HepG2 (cell line): ENCODE results near the gene SARNP. TPM values are rescaled to one million over a fixed set of nuclear protein-coding genes. Genes with fewer than 3 reads are reported as not detected.

Source experiments
- FOXO1 ChIP-seq: sonication (generic); formaldehyde crosslinking; IDR thresholded peaks from 2 replicates; pipeline ENCODE4 v1.4.0; 2020; ENCODE audit warnings: missing genetic modification reagents
- KDM4B ChIP-seq: sonication (generic); formaldehyde crosslinking; IDR thresholded peaks from 2 replicates; pipeline ENCODE4 v1.4.0; 2020; ENCODE audit warnings: missing genetic modification reagents
- MZF1 ChIP-seq: sonication (generic); formaldehyde crosslinking; IDR thresholded peaks from 2 replicates; pipeline ENCODE4 v1.8.1; 2023; ENCODE audit warnings: mild to moderate bottlenecking, missing genetic modification reagents, borderline replicate concordance
- NRL ChIP-seq: sonication (generic); formaldehyde crosslinking; IDR thresholded peaks from 2 replicates; pipeline ENCODE4 v1.5.0; 2020; ENCODE audit warnings: missing genetic modification reagents, mild to moderate bottlenecking, moderate library complexity, borderline replicate concordance
- PAX8 ChIP-seq: sonication (generic); formaldehyde crosslinking; IDR thresholded peaks from 2 replicates; pipeline ENCODE4 v1.8.0; 2022; ENCODE audit warnings: mild to moderate bottlenecking, missing genetic modification reagents, borderline replicate concordance
- RAD21 ChIP-seq: fragments of 450-650 bp; formaldehyde crosslinking; IDR thresholded peaks from 2 replicates; pipeline ENCODE4 v1.5.0; 2020; ENCODE audit warnings: mild to moderate bottlenecking
- SNRNP70 ChIP-seq: fragments of 200-400 bp; formaldehyde crosslinking; IDR thresholded peaks from 2 replicates; pipeline ENCODE4 v1.6.1; 2017; ENCODE audit warnings: mild to moderate bottlenecking, low read depth, low read length, moderate library complexity
- ZNF17 ChIP-seq: sonication (generic); formaldehyde crosslinking; IDR thresholded peaks from 2 replicates; pipeline ENCODE4 v1.5.0; 2020; ENCODE audit warnings: mild to moderate bottlenecking, missing genetic modification reagents
- ZNF510 ChIP-seq: sonication (generic); formaldehyde crosslinking; IDR thresholded peaks from 2 replicates; pipeline ENCODE4 v1.4.0; 2020; ENCODE audit warnings: low read depth, mild to moderate bottlenecking, missing genetic modification reagents
- ZNF709 ChIP-seq: sonication (generic); formaldehyde crosslinking; IDR thresholded peaks from 2 replicates; pipeline ENCODE4 v1.5.0; 2020; ENCODE audit warnings: mild to moderate bottlenecking, missing genetic modification reagents
- ZNF766 ChIP-seq: sonication (generic); formaldehyde crosslinking; IDR thresholded peaks from 2 replicates; pipeline ENCODE4 v1.5.0; 2020; ENCODE audit warnings: missing genetic modification reagents, borderline replicate concordance
- polyA plus RNA-seq, 8 experiments: library from polyadenylated mRNA; depleted of rRNA in 3 of 8; stranded (reverse) in 7 of 8; unstranded in 1 of 8; fragments of >200 nt; fragmentation: Illumina TruSeq in 4 of 8; extraction: Trizol in 4 of 8; gene quantifications; 2 replicates each; pipeline versions ENCODE4 v1.2.1 to v1.2.3, GENCODE V29; 2011 to 2016; ENCODE audit warnings: low read depth in 4 of 8, missing spikeins in 1 of 8, mixed read lengths in 1 of 8; ENCODE audit not compliant: insufficient read depth in 1 of 8
- total RNA-seq, 5 experiments: library from RNA; depleted of rRNA; stranded (reverse); fragments of >200 nt; fragmentation: Illumina TruSeq; extraction: Trizol; gene quantifications; 2 replicates each; pipeline ENCODE4 v1.2.3, GENCODE V29; 2016; ENCODE audit warnings: low read depth in 1 of 5
- TF ChIP-seq, protein P1 (sequence below): sonication (generic); formaldehyde crosslinking; IDR thresholded peaks from 2 replicates; pipeline ENCODE4 v1.9.0; 2021; ENCODE audit warnings: missing genetic modification reagents, borderline replicate concordance
- TF ChIP-seq, protein P2 (sequence below): sonication (generic); formaldehyde crosslinking; IDR thresholded peaks from 2 replicates; pipeline ENCODE4 v1.4.0; 2020; ENCODE audit warnings: low read depth, mild to moderate bottlenecking, missing genetic modification reagents
- TF ChIP-seq, protein P3 (sequence below): sonication (generic); formaldehyde crosslinking; IDR thresholded peaks from 2 replicates; pipeline ENCODE4 v1.9.0; 2022; ENCODE audit warnings: low read depth, missing genetic modification reagents
- TF ChIP-seq, protein P4 (sequence below): sonication (generic); formaldehyde crosslinking; IDR thresholded peaks from 2 replicates; pipeline ENCODE4 v1.5.1; 2020; ENCODE audit warnings: missing genetic modification reagents, mild to moderate bottlenecking, borderline replicate concordance
- TF ChIP-seq, protein P5 (sequence below): sonication (generic); formaldehyde crosslinking; IDR thresholded peaks from 2 replicates; pipeline ENCODE4; 2020; ENCODE audit warnings: missing genetic modification reagents, mild to moderate bottlenecking, borderline replicate concordance
- TF ChIP-seq, protein P6 (sequence below): sonication (generic); formaldehyde crosslinking; IDR thresholded peaks from 2 replicates; pipeline ENCODE4 v1.4.0; 2020; ENCODE audit warnings: mild to moderate bottlenecking, missing genetic modification reagents

Gene SARNP
- total and polyA plus RNA-seq, 2 of the 13 experiments (the other 11 are each of a cell fraction or from before 2014, with no cell fraction given): 59.0 to 95.4 TPM

DNA sequence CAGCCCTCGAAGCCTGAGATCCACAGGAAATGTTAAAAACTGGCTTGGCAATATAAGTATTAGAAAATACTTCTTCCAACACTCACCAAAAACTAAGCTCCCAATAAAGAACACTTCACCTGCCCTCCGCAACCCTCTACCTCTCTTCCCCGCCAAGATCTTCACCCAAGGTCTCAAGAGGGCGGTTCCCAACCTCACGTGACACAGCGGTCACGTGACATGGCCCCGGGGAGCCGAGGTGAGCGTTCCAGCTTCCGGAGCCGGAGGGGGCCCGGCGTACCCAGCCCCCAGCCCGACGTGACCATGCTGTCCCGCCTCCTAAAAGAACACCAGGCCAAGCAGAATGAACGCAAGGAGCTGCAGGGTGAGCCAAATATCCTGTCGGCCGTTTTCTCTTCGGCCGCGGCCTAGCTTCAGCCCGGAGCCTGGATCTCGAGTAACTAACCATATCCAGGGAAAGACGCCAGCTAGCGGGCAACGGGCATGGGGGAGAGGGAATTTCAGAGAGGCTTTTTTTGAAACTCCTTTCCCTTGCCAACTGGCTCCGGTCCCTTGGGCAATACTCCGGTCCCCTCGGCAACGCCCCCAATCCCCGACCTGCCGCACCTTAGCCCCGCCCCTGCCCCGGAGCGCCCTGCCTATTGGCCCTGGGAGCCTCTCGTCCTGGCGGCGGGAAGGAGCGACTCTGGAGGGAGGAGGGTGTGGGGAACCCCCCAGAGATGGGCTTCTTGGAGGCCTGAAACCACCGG is 101.5 kb downstream of the SARNP start, which contains the start of gene BLOC1S1 (continued):
- TF ChIP-seq, protein P1, sequence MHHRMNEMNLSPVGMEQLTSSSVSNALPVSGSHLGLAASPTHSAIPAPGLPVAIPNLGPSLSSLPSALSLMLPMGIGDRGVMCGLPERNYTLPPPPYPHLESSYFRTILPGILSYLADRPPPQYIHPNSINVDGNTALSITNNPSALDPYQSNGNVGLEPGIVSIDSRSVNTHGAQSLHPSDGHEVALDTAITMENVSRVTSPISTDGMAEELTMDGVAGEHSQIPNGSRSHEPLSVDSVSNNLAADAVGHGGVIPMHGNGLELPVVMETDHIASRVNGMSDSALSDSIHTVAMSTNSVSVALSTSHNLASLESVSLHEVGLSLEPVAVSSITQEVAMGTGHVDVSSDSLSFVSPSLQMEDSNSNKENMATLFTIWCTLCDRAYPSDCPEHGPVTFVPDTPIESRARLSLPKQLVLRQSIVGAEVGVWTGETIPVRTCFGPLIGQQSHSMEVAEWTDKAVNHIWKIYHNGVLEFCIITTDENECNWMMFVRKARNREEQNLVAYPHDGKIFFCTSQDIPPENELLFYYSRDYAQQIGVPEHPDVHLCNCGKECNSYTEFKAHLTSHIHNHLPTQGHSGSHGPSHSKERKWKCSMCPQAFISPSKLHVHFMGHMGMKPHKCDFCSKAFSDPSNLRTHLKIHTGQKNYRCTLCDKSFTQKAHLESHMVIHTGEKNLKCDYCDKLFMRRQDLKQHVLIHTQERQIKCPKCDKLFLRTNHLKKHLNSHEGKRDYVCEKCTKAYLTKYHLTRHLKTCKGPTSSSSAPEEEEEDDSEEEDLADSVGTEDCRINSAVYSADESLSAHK (CRISPR knock-in tag): 0 out of 2 replicates have a peak, but pooled peaks have one; percentile 69
- TF ChIP-seq KDM4B (no peak), PAX8 (CRISPR knock-in tag) (no peak), NRL (CRISPR knock-in tag) (peak; percentile 69; the same call in 1 of the 2 replicates), ZNF510 (CRISPR knock-in tag) (no peak), ZNF766 (CRISPR knock-in tag) (no peak), FOXO1 (CRISPR knock-in tag) (peak; percentile 30; the same call in 1 of the 2 replicates), ZNF17 (CRISPR knock-in tag) (no peak), SNRNP70 (no peak), MZF1 (no peak), ZNF709 (CRISPR knock-in tag) (0 out of 2 replicates have a peak, but pooled peaks have one; percentile 45), RAD21 (CRISPR knock-in tag) (no peak)
- TF ChIP-seq, protein P2, sequence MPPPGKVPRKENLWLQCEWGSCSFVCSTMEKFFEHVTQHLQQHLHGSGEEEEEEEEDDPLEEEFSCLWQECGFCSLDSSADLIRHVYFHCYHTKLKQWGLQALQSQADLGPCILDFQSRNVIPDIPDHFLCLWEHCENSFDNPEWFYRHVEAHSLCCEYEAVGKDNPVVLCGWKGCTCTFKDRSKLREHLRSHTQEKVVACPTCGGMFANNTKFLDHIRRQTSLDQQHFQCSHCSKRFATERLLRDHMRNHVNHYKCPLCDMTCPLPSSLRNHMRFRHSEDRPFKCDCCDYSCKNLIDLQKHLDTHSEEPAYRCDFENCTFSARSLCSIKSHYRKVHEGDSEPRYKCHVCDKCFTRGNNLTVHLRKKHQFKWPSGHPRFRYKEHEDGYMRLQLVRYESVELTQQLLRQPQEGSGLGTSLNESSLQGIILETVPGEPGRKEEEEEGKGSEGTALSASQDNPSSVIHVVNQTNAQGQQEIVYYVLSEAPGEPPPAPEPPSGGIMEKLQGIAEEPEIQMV (CRISPR knock-in tag): no peak
- TF ChIP-seq, protein P3, sequence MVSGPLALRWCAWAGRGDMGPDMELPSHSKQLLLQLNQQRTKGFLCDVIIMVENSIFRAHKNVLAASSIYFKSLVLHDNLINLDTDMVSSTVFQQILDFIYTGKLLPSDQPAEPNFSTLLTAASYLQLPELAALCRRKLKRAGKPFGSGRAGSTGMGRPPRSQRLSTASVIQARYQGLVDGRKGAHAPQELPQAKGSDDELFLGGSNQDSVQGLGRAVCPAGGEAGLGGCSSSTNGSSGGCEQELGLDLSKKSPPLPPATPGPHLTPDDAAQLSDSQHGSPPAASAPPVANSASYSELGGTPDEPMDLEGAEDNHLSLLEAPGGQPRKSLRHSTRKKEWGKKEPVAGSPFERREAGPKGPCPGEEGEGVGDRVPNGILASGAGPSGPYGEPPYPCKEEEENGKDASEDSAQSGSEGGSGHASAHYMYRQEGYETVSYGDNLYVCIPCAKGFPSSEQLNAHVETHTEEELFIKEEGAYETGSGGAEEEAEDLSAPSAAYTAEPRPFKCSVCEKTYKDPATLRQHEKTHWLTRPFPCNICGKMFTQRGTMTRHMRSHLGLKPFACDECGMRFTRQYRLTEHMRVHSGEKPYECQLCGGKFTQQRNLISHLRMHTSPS (CRISPR knock-in tag): no peak
- TF ChIP-seq, protein P4, sequence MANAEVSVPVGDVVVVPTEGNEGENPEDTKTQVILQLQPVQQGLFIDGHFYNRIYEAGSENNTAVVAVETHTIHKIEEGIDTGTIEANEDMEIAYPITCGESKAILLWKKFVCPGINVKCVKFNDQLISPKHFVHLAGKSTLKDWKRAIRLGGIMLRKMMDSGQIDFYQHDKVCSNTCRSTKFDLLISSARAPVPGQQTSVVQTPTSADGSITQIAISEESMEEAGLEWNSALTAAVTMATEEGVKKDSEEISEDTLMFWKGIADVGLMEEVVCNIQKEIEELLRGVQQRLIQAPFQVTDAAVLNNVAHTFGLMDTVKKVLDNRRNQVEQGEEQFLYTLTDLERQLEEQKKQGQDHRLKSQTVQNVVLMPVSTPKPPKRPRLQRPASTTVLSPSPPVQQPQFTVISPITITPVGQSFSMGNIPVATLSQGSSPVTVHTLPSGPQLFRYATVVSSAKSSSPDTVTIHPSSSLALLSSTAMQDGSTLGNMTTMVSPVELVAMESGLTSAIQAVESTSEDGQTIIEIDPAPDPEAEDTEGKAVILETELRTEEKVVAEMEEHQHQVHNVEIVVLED (CRISPR knock-in tag): peak; percentile 70
- TF ChIP-seq, protein P5, sequence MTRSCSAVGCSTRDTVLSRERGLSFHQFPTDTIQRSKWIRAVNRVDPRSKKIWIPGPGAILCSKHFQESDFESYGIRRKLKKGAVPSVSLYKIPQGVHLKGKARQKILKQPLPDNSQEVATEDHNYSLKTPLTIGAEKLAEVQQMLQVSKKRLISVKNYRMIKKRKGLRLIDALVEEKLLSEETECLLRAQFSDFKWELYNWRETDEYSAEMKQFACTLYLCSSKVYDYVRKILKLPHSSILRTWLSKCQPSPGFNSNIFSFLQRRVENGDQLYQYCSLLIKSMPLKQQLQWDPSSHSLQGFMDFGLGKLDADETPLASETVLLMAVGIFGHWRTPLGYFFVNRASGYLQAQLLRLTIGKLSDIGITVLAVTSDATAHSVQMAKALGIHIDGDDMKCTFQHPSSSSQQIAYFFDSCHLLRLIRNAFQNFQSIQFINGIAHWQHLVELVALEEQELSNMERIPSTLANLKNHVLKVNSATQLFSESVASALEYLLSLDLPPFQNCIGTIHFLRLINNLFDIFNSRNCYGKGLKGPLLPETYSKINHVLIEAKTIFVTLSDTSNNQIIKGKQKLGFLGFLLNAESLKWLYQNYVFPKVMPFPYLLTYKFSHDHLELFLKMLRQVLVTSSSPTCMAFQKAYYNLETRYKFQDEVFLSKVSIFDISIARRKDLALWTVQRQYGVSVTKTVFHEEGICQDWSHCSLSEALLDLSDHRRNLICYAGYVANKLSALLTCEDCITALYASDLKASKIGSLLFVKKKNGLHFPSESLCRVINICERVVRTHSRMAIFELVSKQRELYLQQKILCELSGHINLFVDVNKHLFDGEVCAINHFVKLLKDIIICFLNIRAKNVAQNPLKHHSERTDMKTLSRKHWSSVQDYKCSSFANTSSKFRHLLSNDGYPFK (CRISPR knock-in tag): peak; percentile 36; the same call in 1 of the 2 replicates
- TF ChIP-seq, protein P6, sequence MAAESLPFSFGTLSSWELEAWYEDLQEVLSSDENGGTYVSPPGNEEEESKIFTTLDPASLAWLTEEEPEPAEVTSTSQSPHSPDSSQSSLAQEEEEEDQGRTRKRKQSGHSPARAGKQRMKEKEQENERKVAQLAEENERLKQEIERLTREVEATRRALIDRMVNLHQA (CRISPR knock-in tag): no peak
